GM21526 (cell line): ENCODE results near the gene RBM28.

ENCODE experiments used
- ATAC-seq: cut with Tn5 transposase; IDR thresholded peaks from one replicate; pipeline ENCODE4 v1.9.1; 2021; ENCODE audit warnings: moderate library complexity; ENCODE audit not compliant: unreplicated experiment, low FRiP score

RBM28 gene

GRCh38 chr7:128263420-128263819 lies 80.3 kb downstream of the RBM28 start:
- no peak for ATAC-seq

- ATAC-seq = no peak
Measured at GRCh38 chr7:128262273-128263028, 81.3 kb downstream of the RBM28 start.

- ATAC-seq = no peak
Measured at GRCh38 chr7:128260069-128260795, 83.5 kb downstream of the RBM28 start.

GRCh38 chr7:128259131-128260061 lies 84.3 kb downstream of the RBM28 start:
- no peak for ATAC-seq

GRCh38 chr7:128257458-128257857 lies 86.2 kb downstream of the RBM28 start:
- no peak for ATAC-seq

GRCh38 chr7:128255271-128255670 lies 88.4 kb downstream of the RBM28 start:
- no peak for ATAC-seq

- no peak for ATAC-seq
Measured at GRCh38 chr7:128254470-128254869, 89.2 kb downstream of the RBM28 start.

GRCh38 chr7:128253701-128254100 lies 90.0 kb downstream of the RBM28 start:
- ATAC-seq = no peak

- no peak for ATAC-seq
Measured at GRCh38 chr7:128251337-128251736, 92.4 kb downstream of the RBM28 start.
